ENCODE results near the gene PHACTR1. TPM values are rescaled to one million over a fixed set of nuclear protein-coding genes. Genes with fewer than 3 reads are reported as not detected.

The PHACTR1 gene
- polyA plus RNA-seq, 2 of the 4 experiments (the other 2 are of a cell fraction): not detected

GRCh38 chr6:13181393-13181792 lies 464.8 kb downstream of the PHACTR1 start:
- Histone ChIP-seq H3K4me2 (no peak overlapping the region), H3K4me3 (no peak overlapping the region), H3K4me1 (no peaks in the 10 kb centered on the region), H3K27ac (no peak overlapping the region), H3K9me3 (no peaks in the 10 kb centered on the region)
- FAIRE-seq (no peak), DNase-seq (ENCODE audit: low read depth in 1 of 2, low spot score in 1 of 2) (no peak), ATAC-seq (no peak)
- WGBS (ENCODE audit: missing lambda C conversion rate): 37% methylated on average over 8 of the region's 8 CpGs
- TF ChIP-seq ZC3H11A (IDR thresholded peaks at IDR 0.05) (no peak), MYC (IDR thresholded peaks at IDR 0.05; ENCODE audit: borderline replicate concordance, low read length) (no peak), CBX8 (IDR thresholded peaks at IDR 0.05) (no peak), SMC3 (IDR thresholded peaks at IDR 0.05) (no peak), EHF (CRISPR knock-in tag; IDR thresholded peaks at IDR 0.05) (no peak)
- ChIA-PET POLR2A (no interaction called here), CTCF (no interaction called here)

DNA sequence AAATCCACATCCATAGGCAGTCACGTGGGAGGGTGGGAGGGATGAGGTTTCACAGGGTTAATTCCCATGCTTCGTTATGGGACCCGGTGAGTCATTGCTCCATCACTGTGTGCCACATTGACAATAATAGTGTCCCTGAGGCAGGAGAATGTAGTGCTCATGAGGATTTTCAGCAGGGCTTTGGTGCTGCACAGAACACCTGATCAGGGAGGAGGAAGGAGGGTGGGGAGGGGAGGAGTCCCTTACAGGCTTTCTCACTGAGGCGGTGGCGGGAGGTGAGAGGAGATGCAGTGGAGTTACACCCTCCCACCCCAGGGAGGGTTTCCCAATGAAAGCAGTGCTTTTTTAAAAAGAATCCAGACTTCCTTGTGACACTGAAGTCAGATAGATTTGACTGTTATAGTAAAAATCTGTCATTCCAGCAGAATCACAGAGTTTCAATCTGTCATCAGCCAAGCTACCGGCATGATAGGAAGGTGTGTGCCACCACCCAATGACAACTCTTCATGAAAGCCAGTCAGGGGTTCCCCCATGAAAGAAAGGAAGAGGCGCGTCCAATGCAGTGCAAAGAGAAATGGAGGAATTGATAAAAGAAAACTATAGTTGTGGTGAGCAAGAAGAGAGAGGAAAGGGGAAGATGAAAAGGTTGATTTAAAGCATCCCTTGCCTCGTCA lies 467.0 kb downstream of the PHACTR1 start:
- ChIA-PET POLR2A (no interaction called here), CTCF (no interaction called here)
- no peak for FAIRE-seq
- no peak for DNase-seq (ENCODE audit: low read depth in 1 of 2, low spot score in 1 of 2)
- H3K4me2 ChIP-seq: no peak overlapping the region
- no peak for ATAC-seq
- no peak overlapping the region for H3K27ac ChIP-seq
- TF ChIP-seq ZFP36 (IDR thresholded peaks at IDR 0.05; ENCODE audit: borderline replicate concordance, partially characterized antibody) (no peak), CHD4 (IDR thresholded peaks at IDR 0.05; ENCODE audit: borderline replicate concordance) (no peak), BHLHE40 (IDR thresholded peaks at IDR 0.05; ENCODE audit: low read depth, low read length) (no peak), MYC (IDR thresholded peaks at IDR 0.05; ENCODE audit: borderline replicate concordance, low read length) (no peak), CHD2 (IDR thresholded peaks at IDR 0.05; ENCODE audit: low read length, partially characterized antibody) (no peak), GATA3 (IDR thresholded peaks at IDR 0.05; ENCODE audit: borderline replicate concordance) (no peak), ESRRA (IDR thresholded peaks at IDR 0.05; ENCODE audit: borderline replicate concordance, low read length) (no peak), E2F6 (IDR thresholded peaks at IDR 0.05; ENCODE audit: borderline replicate concordance, low read depth) (no peak), TP53 (CRISPR knock-in tag; IDR thresholded peaks at IDR 0.05) (no peak), ZC3H11A (IDR thresholded peaks at IDR 0.05) (no peak), SMC3 (IDR thresholded peaks at IDR 0.05) (no peak)
- TF ChIP-seq, protein P1, sequence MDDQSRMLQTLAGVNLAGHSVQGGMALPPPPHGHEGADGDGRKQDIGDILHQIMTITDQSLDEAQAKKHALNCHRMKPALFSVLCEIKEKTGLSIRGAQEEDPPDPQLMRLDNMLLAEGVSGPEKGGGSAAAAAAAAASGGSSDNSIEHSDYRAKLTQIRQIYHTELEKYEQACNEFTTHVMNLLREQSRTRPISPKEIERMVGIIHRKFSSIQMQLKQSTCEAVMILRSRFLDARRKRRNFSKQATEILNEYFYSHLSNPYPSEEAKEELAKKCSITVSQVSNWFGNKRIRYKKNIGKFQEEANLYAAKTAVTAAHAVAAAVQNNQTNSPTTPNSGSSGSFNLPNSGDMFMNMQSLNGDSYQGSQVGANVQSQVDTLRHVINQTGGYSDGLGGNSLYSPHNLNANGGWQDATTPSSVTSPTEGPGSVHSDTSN (IDR thresholded peaks at IDR 0.05): no peak
- H3K4me1 ChIP-seq: no peaks in the 10 kb centered on the region
- no peaks in the 10 kb centered on the region for H3K9me3 ChIP-seq
- WGBS (ENCODE audit: missing lambda C conversion rate): 46% methylated on average over 9 of the region's 9 CpGs
- no peak overlapping the region for H3K4me3 ChIP-seq

- POLR2A ChIA-PET: no interaction called here
- Histone ChIP-seq H3K4me1 (no peaks in the 10 kb centered on the region), H3K27ac (no peak overlapping the region), H3K9me3 (no peaks in the 10 kb centered on the region), H3K4me3 (no peak overlapping the region), H3K4me2 (no peak overlapping the region)
- CTCF ChIA-PET: no interaction called here
- DNase-seq (ENCODE audit: low read depth in 1 of 2, low spot score in 1 of 2) (no peak), FAIRE-seq (no peak), ATAC-seq (no peak)
- WGBS (ENCODE audit: missing lambda C conversion rate): 47% methylated on average over 2 of the region's 7 CpGs
- TF ChIP-seq ZSCAN20 (CRISPR knock-in tag; IDR thresholded peaks at IDR 0.05) (no peak), JUN (IDR thresholded peaks at IDR 0.05) (no peak), ZFP36 (IDR thresholded peaks at IDR 0.05; ENCODE audit: borderline replicate concordance, partially characterized antibody) (no peak), BHLHE40 (IDR thresholded peaks at IDR 0.05; ENCODE audit: low read depth, low read length) (no peak), CHD4 (IDR thresholded peaks at IDR 0.05; ENCODE audit: borderline replicate concordance) (no peak), MYC (IDR thresholded peaks at IDR 0.05; ENCODE audit: borderline replicate concordance, low read length) (no peak), RARB (CRISPR knock-in tag; IDR thresholded peaks at IDR 0.05) (no peak), HOXB13 (CRISPR knock-in tag; IDR thresholded peaks at IDR 0.05; ENCODE audit: low read depth) (no peak), RFX5 (IDR thresholded peaks at IDR 0.05) (no peak), EHMT2 (IDR thresholded peaks at IDR 0.05; ENCODE audit: low read depth) (no peak), HOXA7 (CRISPR knock-in tag; IDR thresholded peaks at IDR 0.05) (no peak), HOXB5 (CRISPR knock-in tag; IDR thresholded peaks at IDR 0.05) (no peak), RNF2 (IDR thresholded peaks at IDR 0.05; ENCODE audit: borderline replicate concordance, low read depth) (no peak), FOSL2 (IDR thresholded peaks at IDR 0.05) (no peak), FOSL2 (CRISPR knock-in tag; IDR thresholded peaks at IDR 0.05) (no peak), PHF8 (IDR thresholded peaks at IDR 0.05; ENCODE audit: borderline replicate concordance, low read depth) (no peak)
- TF ChIP-seq, protein P2, sequence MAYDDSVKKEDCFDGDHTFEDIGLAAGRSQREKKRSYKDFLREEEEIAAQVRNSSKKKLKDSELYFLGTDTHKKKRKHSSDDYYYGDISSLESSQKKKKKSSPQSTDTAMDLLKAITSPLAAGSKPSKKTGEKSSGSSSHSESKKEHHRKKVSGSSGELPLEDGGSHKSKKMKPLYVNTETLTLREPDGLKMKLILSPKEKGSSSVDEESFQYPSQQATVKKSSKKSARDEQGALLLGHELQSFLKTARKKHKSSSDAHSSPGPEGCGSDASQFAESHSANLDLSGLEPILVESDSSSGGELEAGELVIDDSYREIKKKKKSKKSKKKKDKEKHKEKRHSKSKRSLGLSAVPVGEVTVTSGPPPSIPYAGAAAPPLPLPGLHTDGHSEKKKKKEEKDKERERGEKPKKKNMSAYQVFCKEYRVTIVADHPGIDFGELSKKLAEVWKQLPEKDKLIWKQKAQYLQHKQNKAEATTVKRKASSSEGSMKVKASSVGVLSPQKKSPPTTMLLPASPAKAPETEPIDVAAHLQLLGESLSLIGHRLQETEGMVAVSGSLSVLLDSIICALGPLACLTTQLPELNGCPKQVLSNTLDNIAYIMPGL (CRISPR knock-in tag; IDR thresholded peaks at IDR 0.05; ENCODE audit: borderline replicate concordance): no peak
- TF ChIP-seq, protein P3, sequence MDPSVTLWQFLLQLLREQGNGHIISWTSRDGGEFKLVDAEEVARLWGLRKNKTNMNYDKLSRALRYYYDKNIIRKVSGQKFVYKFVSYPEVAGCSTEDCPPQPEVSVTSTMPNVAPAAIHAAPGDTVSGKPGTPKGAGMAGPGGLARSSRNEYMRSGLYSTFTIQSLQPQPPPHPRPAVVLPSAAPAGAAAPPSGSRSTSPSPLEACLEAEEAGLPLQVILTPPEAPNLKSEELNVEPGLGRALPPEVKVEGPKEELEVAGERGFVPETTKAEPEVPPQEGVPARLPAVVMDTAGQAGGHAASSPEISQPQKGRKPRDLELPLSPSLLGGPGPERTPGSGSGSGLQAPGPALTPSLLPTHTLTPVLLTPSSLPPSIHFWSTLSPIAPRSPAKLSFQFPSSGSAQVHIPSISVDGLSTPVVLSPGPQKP (IDR thresholded peaks at IDR 0.05; ENCODE audit: low read depth, low read length): no peak
Measured at GRCh38 chr6:13184089-13184468, 467.5 kb downstream of the PHACTR1 start.

Measured in A549 (cell line).